ENCODE measurements around the gene ARMH1. TPM values are rescaled to one million over a fixed set of nuclear protein-coding genes. Genes with fewer than 3 reads are reported as not detected.
A peak's percentile ranks its signal among the peaks of the same experiment; 100 is the strongest.
"Not testable (repeated sequence)": the region's sequence is repeated elsewhere in the genome, so short reads cannot be mapped to it uniquely, and the experiment has no call there.

Gene ARMH1
- polyA plus RNA-seq, 1 donor: 7.3 TPM

DNA sequence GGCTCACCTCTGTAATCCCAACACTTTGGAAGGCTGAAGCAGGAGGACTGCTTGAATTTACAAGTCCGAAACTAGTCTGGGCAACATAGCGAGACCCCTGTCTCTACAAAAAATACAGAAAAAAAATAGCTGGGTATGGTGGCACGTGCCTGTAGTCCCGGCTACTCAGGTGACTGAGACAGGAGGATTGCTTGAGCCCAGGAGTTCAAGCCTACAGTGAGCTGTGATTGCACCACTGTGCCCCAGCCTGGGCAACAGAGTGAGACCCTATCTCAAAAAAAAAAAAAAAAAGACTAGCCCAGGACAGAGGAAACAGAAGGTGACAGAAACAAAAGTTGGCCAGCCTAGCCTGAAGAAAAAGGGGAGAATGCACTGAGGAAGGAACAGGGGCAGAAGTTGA is 21.2 kb downstream of the ARMH1 start:
- no peak for DNase-seq

GRCh38 chr1:44696101-44696500 is 21.6 kb downstream of the ARMH1 start:
- DNase-seq: no peak

- DNase-seq: no peak
Measured at GRCh38 chr1:44696789-44697345, 22.4 kb downstream of the ARMH1 start.

- DNase-seq: no peak
Measured at GRCh38 chr1:44698138-44698537, 23.6 kb downstream of the ARMH1 start.

DNA sequence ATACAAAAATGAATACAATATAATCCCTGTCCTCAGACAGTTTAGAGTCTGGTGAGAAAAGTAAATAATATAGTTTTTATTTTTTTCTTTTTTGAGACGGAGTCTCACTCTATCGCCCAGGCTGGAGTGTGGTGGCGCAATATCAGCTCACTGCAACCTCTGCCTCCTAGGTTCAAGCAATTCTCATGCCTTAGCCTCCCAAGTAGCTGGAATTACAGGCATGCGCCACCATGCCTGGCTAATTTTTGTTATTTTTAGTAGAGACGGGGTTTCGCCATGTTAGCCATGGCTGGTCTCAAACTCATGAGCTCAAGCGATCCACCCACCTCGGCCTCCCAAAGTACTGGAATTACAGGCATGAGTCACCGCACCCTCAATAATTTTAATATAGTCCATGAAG is 24.9 kb downstream of the ARMH1 start:
- not testable (repeated sequence) for DNase-seq

DNA sequence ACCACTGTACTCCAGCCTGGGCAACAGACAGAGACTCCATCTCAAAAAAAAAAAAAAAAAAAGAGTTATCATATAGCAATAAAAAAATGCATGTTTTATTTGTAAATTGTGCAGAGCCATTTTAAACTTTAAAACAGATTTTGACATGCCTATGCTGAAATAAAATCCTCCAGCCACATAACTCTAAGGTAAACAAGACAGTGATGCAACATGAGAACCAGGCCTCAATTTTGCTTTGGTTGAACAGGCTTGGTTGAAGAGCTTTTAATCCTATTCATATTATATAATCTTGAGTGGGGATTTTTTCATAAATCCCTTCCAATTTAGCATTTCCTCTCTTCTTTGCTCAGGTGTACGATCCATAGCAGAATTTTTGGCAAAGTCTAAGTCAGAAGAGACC is 26.1 kb downstream of the ARMH1 start:
- no peak for DNase-seq

- peak; percentile 35 for DNase-seq
Measured at GRCh38 chr1:44701141-44701573, 26.6 kb downstream of the ARMH1 start.

DNA sequence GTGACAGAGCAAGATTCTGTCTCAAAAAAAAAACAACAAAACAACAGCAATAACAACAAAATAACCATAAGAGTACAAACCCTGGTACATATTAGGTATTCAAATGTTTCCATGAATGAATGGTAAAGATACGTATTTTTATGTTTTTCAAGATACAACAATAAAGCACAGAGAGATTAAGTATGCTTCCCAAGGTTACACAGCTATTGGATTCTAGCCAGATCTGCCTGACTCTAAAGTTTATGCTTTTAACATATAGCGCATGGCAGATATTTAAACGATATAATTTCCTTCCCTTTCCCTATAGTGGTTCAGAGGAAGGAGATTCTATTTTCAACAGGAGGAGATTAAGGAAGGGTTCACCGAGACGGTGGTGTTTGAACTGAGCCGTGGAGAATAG is 31.0 kb downstream of the ARMH1 start:
- DNase-seq: no peak

- no peak for DNase-seq
Measured at GRCh38 chr1:44705938-44706337, 31.4 kb downstream of the ARMH1 start.

DNA sequence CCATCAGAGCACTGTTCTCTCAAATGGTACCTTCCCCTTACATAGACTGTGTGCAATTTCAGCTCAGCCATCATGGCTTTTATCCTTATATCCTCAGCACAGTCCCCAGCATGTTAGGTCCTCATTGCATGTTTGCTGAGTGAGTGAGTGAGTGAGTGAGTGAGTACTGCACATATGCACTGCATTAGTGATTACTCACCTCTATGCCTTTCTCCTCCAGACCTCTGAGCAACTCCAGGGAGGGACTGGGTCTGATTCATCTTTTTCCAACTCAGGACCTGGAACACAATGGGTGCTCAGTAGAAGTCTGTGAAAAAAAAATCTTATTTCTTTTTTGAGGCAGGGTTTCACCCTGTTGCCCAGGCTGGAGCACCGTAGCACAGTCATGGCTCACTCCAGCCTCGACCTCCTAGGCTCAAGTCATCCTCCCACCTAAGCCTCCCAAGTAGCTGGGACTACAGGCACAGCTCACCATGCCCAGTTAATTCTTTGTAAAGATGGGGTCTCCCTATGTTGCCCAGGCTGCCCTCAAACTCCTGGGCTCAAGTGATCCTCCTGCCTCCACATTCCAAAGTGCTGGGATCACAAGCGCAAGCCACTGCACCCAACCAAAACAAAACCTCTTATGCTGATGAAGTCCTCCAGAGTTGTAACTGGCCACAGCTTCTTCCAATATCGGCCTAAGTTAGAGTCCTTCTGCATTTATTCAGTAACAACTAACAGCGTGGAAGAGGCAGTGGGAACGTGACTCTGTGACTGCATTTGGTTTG is 32.8 kb downstream of the ARMH1 start:
- DNase-seq: no peak

GRCh38 chr1:44707959-44708831 is 33.7 kb downstream of the ARMH1 start:
- no peak for DNase-seq

- DNase-seq: no peak
Measured at GRCh38 chr1:44713321-44713781, 38.8 kb downstream of the ARMH1 start.

GRCh38 chr1:44714532-44714931 is 40.0 kb downstream of the ARMH1 start:
- no peak for DNase-seq

DNA sequence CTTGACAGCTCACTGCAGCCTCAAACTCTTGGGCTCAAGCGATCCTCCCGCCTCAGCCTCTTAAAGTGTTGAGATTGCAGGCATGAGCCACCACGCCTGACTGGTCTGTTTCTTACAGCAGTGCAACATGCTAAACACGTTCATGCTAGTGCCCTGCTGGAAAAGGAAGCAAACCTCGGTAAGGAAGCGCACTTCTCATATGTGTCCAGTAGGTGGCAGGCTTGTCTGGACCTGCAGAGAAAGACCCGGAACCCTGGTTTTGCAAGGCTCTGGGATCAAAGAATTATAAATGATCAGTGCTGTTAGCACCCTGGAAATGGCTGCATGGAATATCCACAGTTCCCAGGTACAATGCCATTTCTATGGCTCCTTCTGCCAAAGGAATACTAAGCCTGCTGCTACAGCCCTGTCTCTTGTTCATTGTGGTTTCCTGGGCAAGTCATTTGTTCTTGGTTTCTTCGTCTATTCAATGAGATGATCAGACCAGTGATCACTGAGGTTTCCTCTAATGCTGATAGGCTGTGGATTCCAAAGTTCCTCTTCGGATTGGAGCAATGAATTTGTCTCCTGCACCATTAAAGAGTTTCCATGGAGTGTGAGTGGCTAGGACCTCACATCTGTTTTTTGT is 40.5 kb downstream of the ARMH1 start:
- DNase-seq: peak; percentile 64

GRCh38 chr1:44717156-44717555 is 42.6 kb downstream of the ARMH1 start:
- DNase-seq: no peak

GRCh38 chr1:44717653-44718052 is 43.1 kb downstream of the ARMH1 start:
- no peak for DNase-seq

- no peak for DNase-seq
Measured at GRCh38 chr1:44718091-44718490, 43.6 kb downstream of the ARMH1 start.

GRCh38 chr1:44719318-44719717 is 44.8 kb downstream of the ARMH1 start:
- no peak for DNase-seq

- no peak for DNase-seq
Measured at GRCh38 chr1:44720281-44720680, 45.8 kb downstream of the ARMH1 start.

GRCh38 chr1:44721485-44722361 is 47.2 kb downstream of the ARMH1 start:
- DNase-seq: no peak

- DNase-seq: no peak
Measured at GRCh38 chr1:44723064-44723463, 48.5 kb downstream of the ARMH1 start.
